GM12864 (cell line): Measurements from ENCODE around the gene ABCD1.
A peak's percentile ranks its signal among the peaks of the same experiment; 100 is the strongest.
"Not testable (repeated sequence)": the region's sequence is repeated elsewhere in the genome, so short reads cannot be mapped to it uniquely, and the experiment has no call there.

Experiments
- DNase-seq: peaks from one replicate; pipeline ENCODE4 v3.0.0-alpha.2; 2011; ENCODE audit warnings: low read depth
- H3K4me3 ChIP-seq: 2 replicates; pipeline ENCODE4 v1.5.1; 2011; ENCODE audit warnings: mild to moderate bottlenecking, low read depth, low read length, control low read depth
- CTCF ChIP-seq: IDR thresholded peaks from 2 replicates; pipeline ENCODE4 v1.5.1; 2011; ENCODE audit warnings: low read depth, mild to moderate bottlenecking, moderate library complexity, low read length, control low read depth, inconsistent platforms; ENCODE audit errors: missing control alignments

Gene ABCD1

GRCh38 chrX:153724252-153725038 lies at the start of gene ABCD1, which contains the start of gene BCAP31:
ABCD1 (plus strand) TSS chrX:153724856; CDS start chrX:153725267, 411 bp downstream.
BCAP31 (minus strand) TSS chrX:153724387; CDS start chrX:153723244, 1,143 bp downstream.
- no peak for TF ChIP-seq CTCF
- H3K4me3 ChIP-seq = peak within 1 kb of the TSS; percentile 87
- peak; percentile 34 for DNase-seq

GRCh38 chrX:153681175-153681574 lies 43.5 kb upstream of the ABCD1 start:
- H3K4me3 ChIP-seq = no peak overlapping the region
- DNase-seq = no peak
- TF ChIP-seq CTCF = no peak

- not testable (repeated sequence) for DNase-seq, H3K4me3 ChIP-seq
Observed at GRCh38 chrX:153683486-153683885, 41.2 kb upstream of the ABCD1 start.

GRCh38 chrX:153684467-153685155 lies 40.0 kb upstream of the ABCD1 start:
- TF ChIP-seq CTCF = no peak
- no peak for DNase-seq
- no peak overlapping the region for H3K4me3 ChIP-seq

GRCh38 chrX:153685156-153685536 lies 39.5 kb upstream of the ABCD1 start:
- H3K4me3 ChIP-seq = no peak overlapping the region

GRCh38 chrX:153685751-153686696 lies 38.6 kb upstream of the ABCD1 start:
- no peak overlapping the region for H3K4me3 ChIP-seq
- no peak for TF ChIP-seq CTCF
- DNase-seq = no peak

More at GRCh38 chrX:153685156-153685536, 39.5 kb upstream of the ABCD1 start:
- no peak for TF ChIP-seq CTCF
- no peak for DNase-seq

- no peak overlapping the region for H3K4me3 ChIP-seq
- no peak for TF ChIP-seq CTCF
- no peak for DNase-seq
Observed at GRCh38 chrX:153686711-153687110, 37.9 kb upstream of the ABCD1 start.
